Smooth muscle cell (in vitro differentiated cells): ENCODE data around the gene APC2. TPM values are rescaled to one million over a fixed set of nuclear protein-coding genes. Genes with fewer than 3 reads are reported as not detected.

Experiments
- DNase-seq: peaks from one replicate; lab custom pipeline; 2025; ENCODE audit not compliant: unreplicated experiment; lab: John Stamatoyannopoulos, UW
- H2AFZ ChIP-seq: fragments of 200-600 bp; sonication (generic); 2 replicates; pipeline ENCODE4 v1.6.0; 2016; ENCODE audit warnings: antibody characterized with exemption, low read depth, mild to moderate bottlenecking
- H3F3A ChIP-seq: fragments of 200-600 bp; sonication (generic); 2 replicates; pipeline ENCODE4 v1.6.0; 2017; ENCODE audit warnings: antibody characterized with exemption, low read depth
- H3K27ac ChIP-seq: fragments of 200-600 bp; sonication (generic); 2 replicates; pipeline ENCODE4 v1.5.1; 2016; ENCODE audit warnings: low read depth, mild to moderate bottlenecking
- H3K27me3 ChIP-seq: fragments of 200-600 bp; sonication (generic); 2 replicates; pipeline ENCODE4 v1.6.1; 2016; ENCODE audit warnings: low read depth, mild to moderate bottlenecking
- H3K36me3 ChIP-seq: fragments of 200-600 bp; sonication (generic); 2 replicates; pipeline ENCODE4 v1.5.1; 2016; ENCODE audit warnings: low read depth
- H3K4me1 ChIP-seq: fragments of 200-600 bp; sonication (generic); 2 replicates; pipeline ENCODE4 v1.5.1; 2016; ENCODE audit warnings: low read depth
- H3K4me2 ChIP-seq: fragments of 200-600 bp; sonication (generic); 2 replicates; pipeline ENCODE4 v1.6.0; 2016; ENCODE audit warnings: mild to moderate bottlenecking
- H3K4me3 ChIP-seq: fragments of 200-600 bp; sonication (generic); 2 replicates; pipeline ENCODE4 v1.5.1; 2016; ENCODE audit warnings: mild to moderate bottlenecking
- H3K79me2 ChIP-seq: fragments of 200-600 bp; sonication (generic); 2 replicates; pipeline ENCODE4 v1.6.0; 2016; ENCODE audit warnings: low read depth, mild to moderate bottlenecking
- H3K9ac ChIP-seq: fragments of 200-600 bp; sonication (generic); 2 replicates; pipeline ENCODE4 v1.6.0; 2016; ENCODE audit warnings: low read depth
- H3K9me3 ChIP-seq: fragments of 200-600 bp; sonication (generic); replicated peaks from 2 replicates; pipeline ENCODE4 v1.5.1; 2016; ENCODE audit warnings: low read depth
- H4K20me1 ChIP-seq: fragments of 200-600 bp; sonication (generic); 2 replicates; pipeline ENCODE4 v1.6.0; 2016; ENCODE audit warnings: low read depth
- WGBS: methylation state at CpG from one replicate; pipeline ENCODE4 v1.1.7; 2016; ENCODE audit warnings: low lambda C conversion rate; 5-methylcytosine and 5-hydroxymethylcytosine counted together
- polyA plus RNA-seq: library from polyadenylated mRNA; unstranded; fragments of >200 nt; fragmentation: Nextera tagmentation; extraction: Ambion mirVana; gene quantifications from 2 replicates; pipeline ENCODE4 v1.2.1, GENCODE V29; 2016
- total RNA-seq: library from RNA; depleted of rRNA; stranded (reverse); fragments of >200 nt; gene quantifications from 2 replicates; pipeline ENCODE4 v1.2.3, GENCODE V29; 2014
- TF ChIP-seq, protein P1 (sequence below): fragments of 200-600 bp; sonication (generic); IDR thresholded peaks from 2 replicates; pipeline ENCODE4 v1.5.1; 2017; ENCODE audit warnings: borderline replicate concordance, mild to moderate bottlenecking, antibody characterized with exemption; ENCODE audit not compliant: insufficient read depth, poor library complexity, severe bottlenecking

Gene APC2
- total RNA-seq (0.09 and 0.18 TPM in 2 replicates), polyA plus RNA-seq (0.30 and 1.0 TPM in 2 replicates)

DNA sequence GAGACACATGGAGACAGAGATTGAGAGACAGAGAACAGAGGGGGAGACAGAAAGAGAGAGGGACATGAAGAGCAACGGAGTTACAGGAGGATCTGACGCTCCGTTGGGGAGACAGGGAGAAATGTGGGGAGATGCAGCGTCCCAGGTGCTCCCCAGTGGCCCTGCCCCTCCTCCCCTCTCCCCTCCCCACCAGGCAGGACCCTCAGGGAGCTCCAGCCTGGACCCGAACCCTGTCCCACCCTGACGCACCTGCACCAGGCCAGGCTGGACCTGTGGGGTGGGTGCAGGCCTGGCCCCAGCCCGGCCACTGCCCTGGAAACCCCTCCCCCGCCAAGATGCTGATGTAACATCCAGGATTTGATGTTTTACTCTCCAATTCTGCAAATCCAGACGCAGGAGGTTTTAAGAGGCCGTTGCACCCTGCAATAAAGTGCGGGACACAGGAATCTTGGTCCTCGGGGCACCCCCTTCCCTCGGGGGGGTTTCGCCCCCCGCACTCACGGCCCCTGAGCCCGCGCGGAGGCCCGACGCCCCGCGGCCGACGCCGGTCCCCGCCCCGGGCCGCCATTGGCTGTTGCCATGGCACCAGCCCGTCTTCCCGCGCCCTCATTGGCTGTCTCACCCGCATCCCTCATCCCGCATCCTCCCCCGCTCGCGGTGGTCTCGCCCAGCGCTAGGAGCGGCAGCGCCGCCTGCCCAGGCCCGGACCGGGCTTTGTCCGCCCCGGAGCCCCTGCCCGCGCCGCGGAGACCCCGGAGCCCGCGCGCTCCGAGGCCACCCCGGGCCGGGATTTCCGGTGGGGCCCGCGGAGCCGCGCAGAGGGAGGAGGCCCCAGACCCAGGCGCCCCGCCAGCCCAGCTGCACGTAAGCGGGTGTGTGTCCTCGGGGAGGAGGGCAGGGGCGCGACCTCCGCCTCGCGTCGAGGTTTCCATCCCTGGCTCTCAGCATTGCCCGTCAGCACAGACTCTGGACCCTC, at the start of gene APC2:
Gene APC2 (plus strand): TSS at position 655 of the 976 bp plus-strand sequence. CDS start 2,881 bp downstream, outside the sequence.
- Histone ChIP-seq H3K27me3 (peaks cover 92% of the 10 kb centered on the region), H3K9ac (no peak within 1 kb of the TSS)
- no peak for DNase-seq

GRCh38 chr19:1400281-1401137, 49.4 kb upstream of the APC2 start:
- peak overlapping the region; percentile 71 for H3K4me3 ChIP-seq
- H3K36me3 ChIP-seq: no peaks in the 10 kb centered on the region
- WGBS: 61% methylated on average over 31 of the region's 36 CpGs
- H3K4me2 ChIP-seq: peak overlapping the region; percentile 96
- no peak overlapping the region for H3K27ac ChIP-seq
- H3K9me3 ChIP-seq: no peaks in the 10 kb centered on the region
- no peak overlapping the region for H2AFZ ChIP-seq
- TF ChIP-seq, protein P1, sequence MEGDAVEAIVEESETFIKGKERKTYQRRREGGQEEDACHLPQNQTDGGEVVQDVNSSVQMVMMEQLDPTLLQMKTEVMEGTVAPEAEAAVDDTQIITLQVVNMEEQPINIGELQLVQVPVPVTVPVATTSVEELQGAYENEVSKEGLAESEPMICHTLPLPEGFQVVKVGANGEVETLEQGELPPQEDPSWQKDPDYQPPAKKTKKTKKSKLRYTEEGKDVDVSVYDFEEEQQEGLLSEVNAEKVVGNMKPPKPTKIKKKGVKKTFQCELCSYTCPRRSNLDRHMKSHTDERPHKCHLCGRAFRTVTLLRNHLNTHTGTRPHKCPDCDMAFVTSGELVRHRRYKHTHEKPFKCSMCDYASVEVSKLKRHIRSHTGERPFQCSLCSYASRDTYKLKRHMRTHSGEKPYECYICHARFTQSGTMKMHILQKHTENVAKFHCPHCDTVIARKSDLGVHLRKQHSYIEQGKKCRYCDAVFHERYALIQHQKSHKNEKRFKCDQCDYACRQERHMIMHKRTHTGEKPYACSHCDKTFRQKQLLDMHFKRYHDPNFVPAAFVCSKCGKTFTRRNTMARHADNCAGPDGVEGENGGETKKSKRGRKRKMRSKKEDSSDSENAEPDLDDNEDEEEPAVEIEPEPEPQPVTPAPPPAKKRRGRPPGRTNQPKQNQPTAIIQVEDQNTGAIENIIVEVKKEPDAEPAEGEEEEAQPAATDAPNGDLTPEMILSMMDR: no peak
- no peak for DNase-seq
- no peaks in the 10 kb centered on the region for H3F3A ChIP-seq
- no peaks in the 10 kb centered on the region for H3K27me3 ChIP-seq
- no peaks in the 10 kb centered on the region for H4K20me1 ChIP-seq
- H3K9ac ChIP-seq: no peak overlapping the region
- no peaks in the 10 kb centered on the region for H3K4me1 ChIP-seq
- no peaks in the 10 kb centered on the region for H3K79me2 ChIP-seq

More for the DNA sequence above, at the start of gene APC2:
- WGBS: 21% methylated on average over 27 of the region's 74 CpGs
- Histone ChIP-seq H3K4me2 (peak within 1 kb of the TSS; percentile 39), H3K27ac (no peak within 1 kb of the TSS), H2AFZ (no peak within 1 kb of the TSS), H3F3A (no peaks in the 10 kb centered on the region), H3K4me1 (peaks cover 19% of the 10 kb centered on the region), H4K20me1 (peaks cover 25% of the 10 kb centered on the region), H3K9me3 (no peaks in the 10 kb centered on the region), H3K4me3 (no peak within 1 kb of the TSS), H3K79me2 (no peaks in the 10 kb centered on the region), H3K36me3 (no peaks in the 10 kb centered on the region)
- TF ChIP-seq, protein P1: no peak

DNA sequence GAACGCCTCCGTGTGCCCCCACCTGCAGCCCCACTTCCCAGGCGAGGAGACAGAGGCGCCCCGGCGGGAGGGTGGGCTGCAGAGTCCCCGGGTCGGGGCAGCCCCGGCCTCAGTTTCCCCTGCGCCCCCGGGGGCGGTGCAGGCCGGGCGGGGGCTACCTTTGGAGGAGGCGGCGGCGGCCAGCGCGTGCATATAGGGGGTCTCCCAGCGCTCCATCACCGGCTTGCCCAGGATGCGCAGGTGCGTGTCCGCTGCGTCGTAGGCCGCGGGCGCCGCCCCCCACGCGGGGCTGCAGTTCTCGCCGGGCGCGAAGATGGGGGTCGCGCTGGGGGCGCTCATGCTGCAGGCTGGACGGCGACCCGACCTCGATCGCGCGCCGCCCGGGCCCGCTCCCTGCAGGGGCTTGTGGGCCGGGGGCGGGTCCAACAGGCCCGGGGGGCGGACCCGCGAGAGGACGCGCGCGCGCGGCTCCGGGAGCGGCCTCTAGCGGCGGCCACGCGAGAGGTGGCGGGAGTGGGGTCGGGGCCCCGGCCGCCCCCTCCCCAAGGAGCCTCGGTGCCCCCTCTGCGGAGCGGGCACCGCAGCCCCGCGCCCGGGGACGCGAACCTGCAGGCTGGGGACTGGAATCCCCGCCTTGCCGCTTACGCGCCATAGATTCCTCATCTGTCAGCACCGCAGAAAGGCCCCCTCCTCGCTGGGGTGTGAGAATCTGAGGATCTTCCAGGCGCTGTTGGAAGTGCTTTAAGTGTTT, 48.6 kb upstream of the APC2 start, which contains the start of gene GAMT:
Gene GAMT (minus strand): TSS at position 405 of the 751 bp plus-strand sequence. CDS start 66 bp downstream, at position 339.
- Histone ChIP-seq H3K27me3 (no peaks in the 10 kb centered on the region), H3K36me3 (no peaks in the 10 kb centered on the region), H4K20me1 (no peaks in the 10 kb centered on the region), H3K4me2 (peak within 1 kb of the TSS; percentile 96), H2AFZ (peak within 1 kb of the TSS; percentile 31), H3K27ac (no peak within 1 kb of the TSS), H3K4me1 (no peaks in the 10 kb centered on the region), H3K9ac (no peak within 1 kb of the TSS), H3F3A (peaks cover 5% of the 10 kb centered on the region), H3K79me2 (no peaks in the 10 kb centered on the region), H3K4me3 (peak within 1 kb of the TSS; percentile 71), H3K9me3 (no peaks in the 10 kb centered on the region)
- TF ChIP-seq, protein P1: peak; percentile 45
- WGBS: 4% methylated on average over 47 of the region's 87 CpGs
- no peak for DNase-seq
